Activated T-helper 2 cell treated with anti-CD3 and anti-CD28 coated beads, Interferon-gamma antibody, Interleukin-2, Interleukin-4, amounts not matched to agents 10 μg/mL and 5 μg/mL and 100 μg/mL, durations not matched to agents 14 hours and 24 hours and 36 hours (primary cell): Measurements from ENCODE around the gene RAP2A. TPM values are rescaled to one million over a fixed set of nuclear protein-coding genes. Genes with fewer than 3 reads are reported as not detected.

Source experiments
- total RNA-seq: library from RNA; stranded (reverse); gene quantifications from 2 replicates; pipeline ENCODE4 v1.2.3, GENCODE V29; 2022

Gene RAP2A
- total RNA-seq, 1 donor from 2014 or later, result 27.1 TPM

Other genes with a start within 250 kb of the RAP2A start
- 27.2 and 28.4 TPM in 2 replicates for gene MBNL2, start 211.8 kb upstream of the RAP2A start, total RNA-seq